Neural progenitor cell (in vitro differentiated cells): Measurements from ENCODE around the gene PLEKHN1. TPM values are rescaled to one million over a fixed set of nuclear protein-coding genes. Genes with fewer than 3 reads are reported as not detected.

ENCODE experiments used
- DNase-seq: peaks from one replicate; pipeline ENCODE4 v3.0.0-alpha.2; 2016; ENCODE audit warnings: low spot score
- H2AFZ ChIP-seq: fragments of 200-600 bp; sonication (generic); replicated peaks from 2 replicates; pipeline ENCODE4 v1.6.1; 2016; ENCODE audit warnings: antibody characterized with exemption
- H3F3A ChIP-seq: fragments of 200-600 bp; sonication (generic); 2 replicates; pipeline ENCODE4 v1.6.1; 2016; ENCODE audit warnings: antibody characterized with exemption, low read depth
- H3K27ac ChIP-seq: fragments of 200-600 bp; sonication (generic); 2 replicates; pipeline ENCODE4 v1.5.1; 2016; ENCODE audit warnings: mild to moderate bottlenecking
- H3K27me3 ChIP-seq: fragments of 200-600 bp; sonication (generic); 2 replicates; pipeline ENCODE4 v1.6.1; 2016; ENCODE audit warnings: mild to moderate bottlenecking, moderate library complexity
- H3K36me3 ChIP-seq: fragments of 200-600 bp; sonication (generic); 2 replicates; pipeline ENCODE4 v1.5.1; 2016
- H3K4me1 ChIP-seq: fragments of 200-600 bp; sonication (generic); 2 replicates; pipeline ENCODE4 v1.6.1; 2016; ENCODE audit warnings: mixed run types
- H3K4me2 ChIP-seq: fragments of 200-600 bp; sonication (generic); 2 replicates; pipeline ENCODE4 v1.6.1; 2016
- H3K4me3 ChIP-seq: fragments of 200-600 bp; sonication (generic); 2 replicates; pipeline ENCODE4 v1.5.1; 2016
- H3K79me2 ChIP-seq: fragments of 200-600 bp; sonication (generic); 2 replicates; pipeline ENCODE4 v1.6.1; 2016; ENCODE audit warnings: low read depth
- H3K9ac ChIP-seq: fragments of 200-600 bp; sonication (generic); 2 replicates; pipeline ENCODE4 v1.6.1; 2016
- H3K9me3 ChIP-seq: fragments of 200-600 bp; sonication (generic); 2 replicates; pipeline ENCODE4 v1.5.1; 2016; ENCODE audit warnings: low read depth
- H4K20me1 ChIP-seq: fragments of 200-600 bp; sonication (generic); 2 replicates; pipeline ENCODE4 v1.6.1; 2016; ENCODE audit warnings: low read depth
- H3K27ac Mint-ChIP-seq: 3 replicates; pipeline ENCODE4 v1.8.0; 2021; ENCODE audit warnings: mixed read lengths
- H3K27me3 Mint-ChIP-seq: 2 replicates; pipeline ENCODE4 v1.8.0; 2022; ENCODE audit warnings: low read depth, mild to moderate bottlenecking, inconsistent platforms, moderate library complexity, mixed read lengths; ENCODE audit not compliant: insufficient read depth
- H3K36me3 Mint-ChIP-seq: 3 replicates; pipeline ENCODE4 v1.8.0; 2021; ENCODE audit warnings: mixed read lengths
- H3K4me1 Mint-ChIP-seq: 3 replicates; pipeline ENCODE4 v1.8.0; 2021; ENCODE audit warnings: mixed read lengths
- H3K4me3 Mint-ChIP-seq: 3 replicates; pipeline ENCODE4 v1.8.0; 2021; ENCODE audit warnings: mild to moderate bottlenecking, moderate library complexity, mixed read lengths
- H3K9me3 Mint-ChIP-seq: 3 replicates; pipeline ENCODE4 v1.8.0; 2020; ENCODE audit warnings: mixed read lengths
- CTCF ChIP-seq: fragments of 200-600 bp; sonication (generic); IDR thresholded peaks from 2 replicates; pipeline ENCODE4 v1.5.1; 2017; ENCODE audit warnings: antibody characterized with exemption, mild to moderate bottlenecking
- EZH2 ChIP-seq: fragments of 200-600 bp; sonication (generic); IDR thresholded peaks from 2 replicates; pipeline ENCODE4 v1.6.1; 2017; ENCODE audit warnings: antibody characterized with exemption, mild to moderate bottlenecking, moderate library complexity
- EZH2phosphoT487 ChIP-seq: fragments of 200-600 bp; sonication (generic); IDR thresholded peaks from 2 replicates; pipeline ENCODE4 v1.6.1; 2017; ENCODE audit warnings: antibody characterized with exemption
- total RNA-seq: library from RNA; depleted of rRNA; stranded (reverse); fragments of >200 nt; gene quantifications from 2 replicates; pipeline ENCODE4 v1.2.3, GENCODE V29; 2015; ENCODE audit warnings: low replicate concordance

Gene PLEKHN1
- total RNA-seq, 1 donor from 2014 or later = not detected

GRCh38 chr1:999725-1000356 lies 33.6 kb downstream of the PLEKHN1 start, which contains the start of gene HES4:
TSS of gene HES4 (minus strand) at chr1:1000097. CDS start at chr1:999973, 124 bp downstream.
- Histone ChIP-seq H3K36me3 (no peaks in the 10 kb centered on the region), H3K9me3 (no peaks in the 10 kb centered on the region), H3K4me1 (peaks cover 26% of the 10 kb centered on the region), H3K27ac (peak within 1 kb of the TSS; percentile 86), H3K4me2 (peak within 1 kb of the TSS; percentile 97), H3K27me3 (peaks cover 88% of the 10 kb centered on the region), H3K79me2 (no peaks in the 10 kb centered on the region), H4K20me1 (peaks cover 22% of the 10 kb centered on the region), H2AFZ (peak within 1 kb of the TSS; percentile 59), H3F3A (peaks cover 31% of the 10 kb centered on the region), H3K9ac (peak within 1 kb of the TSS; percentile 72), H3K4me3 (peak within 1 kb of the TSS; percentile 70)
- peaks cover 16% of the 10 kb centered on the region for H3K27me3 Mint-ChIP-seq
- peaks cover 3% of the 10 kb centered on the region for H3K9me3 Mint-ChIP-seq
- peak within 1 kb of the TSS; percentile 91 for H3K4me3 Mint-ChIP-seq
- peak within 1 kb of the TSS; percentile 98 for H3K27ac Mint-ChIP-seq
- DNase-seq = peak; percentile 98
- H3K4me1 Mint-ChIP-seq = peaks cover 20% of the 10 kb centered on the region
- H3K36me3 Mint-ChIP-seq = peaks cover 2% of the 10 kb centered on the region
- peak; percentile 28 for TF ChIP-seq EZH2phosphoT487
- no peak for TF ChIP-seq CTCF
- TF ChIP-seq EZH2 = no peak

GRCh38 chr1:1000357-1001056 lies 34.2 kb downstream of the PLEKHN1 start:
- Histone ChIP-seq H3K36me3 (no peaks in the 10 kb centered on the region), H3K4me3 (peak overlapping the region; percentile 70), H3K4me1 (peaks cover 32% of the 10 kb centered on the region), H3F3A (peaks cover 37% of the 10 kb centered on the region), H4K20me1 (peaks cover 22% of the 10 kb centered on the region), H3K27me3 (peaks cover 81% of the 10 kb centered on the region), H3K79me2 (no peaks in the 10 kb centered on the region), H3K27ac (peak overlapping the region; percentile 86), H2AFZ (peak overlapping the region; percentile 59), H3K9me3 (no peaks in the 10 kb centered on the region), H3K4me2 (peak overlapping the region; percentile 97), H3K9ac (peak overlapping the region; percentile 65)
- Mint-ChIP-seq H3K27ac (peak overlapping the region; percentile 98), H3K4me1 (peaks cover 27% of the 10 kb centered on the region), H3K27me3 (peaks cover 13% of the 10 kb centered on the region), H3K9me3 (peaks cover 2% of the 10 kb centered on the region), H3K4me3 (peak overlapping the region; percentile 91), H3K36me3 (peaks cover 2% of the 10 kb centered on the region)
- TF ChIP-seq CTCF (no peak), EZH2phosphoT487 (no peak), EZH2 (no peak)
- peak; percentile 84 for DNase-seq

GRCh38 chr1:1001057-1001783 lies 34.9 kb downstream of the PLEKHN1 start:
- Mint-ChIP-seq H3K4me3 (peak overlapping the region; percentile 91), H3K27ac (peak overlapping the region; percentile 98), H3K27me3 (peaks cover 10% of the 10 kb centered on the region), H3K9me3 (no peaks in the 10 kb centered on the region), H3K4me1 (peaks cover 27% of the 10 kb centered on the region), H3K36me3 (no peaks in the 10 kb centered on the region)
- peak overlapping the region; percentile 97 for H3K4me2 ChIP-seq
- no peak for TF ChIP-seq CTCF
- TF ChIP-seq EZH2 = peak; percentile 75
- TF ChIP-seq EZH2phosphoT487 = peak; percentile 59
- no peak overlapping the region for H3K9ac ChIP-seq
- no peaks in the 10 kb centered on the region for H3K79me2 ChIP-seq
- no peak overlapping the region for H3K27ac ChIP-seq
- peaks cover 74% of the 10 kb centered on the region for H3K27me3 ChIP-seq
- DNase-seq = peak; percentile 67
- no peak overlapping the region for H2AFZ ChIP-seq
- H3F3A ChIP-seq = peaks cover 37% of the 10 kb centered on the region
- no peaks in the 10 kb centered on the region for H3K9me3 ChIP-seq
- peak overlapping the region; percentile 70 for H3K4me3 ChIP-seq
- peaks cover 38% of the 10 kb centered on the region for H3K4me1 ChIP-seq
- peaks cover 22% of the 10 kb centered on the region for H4K20me1 ChIP-seq
- H3K36me3 ChIP-seq = no peaks in the 10 kb centered on the region
